Kidney capillary endothelial cell (primary cell): ENCODE measurements around the gene CDKAL1.
A peak's percentile ranks its signal among the peaks of the same experiment; 100 is the strongest.

Experiments used
- DNase-seq: peaks from one replicate; pipeline ENCODE4 v3.0.0-alpha.2; 2018; ENCODE audit warnings: low spot score

The CDKAL1 gene

DNA sequence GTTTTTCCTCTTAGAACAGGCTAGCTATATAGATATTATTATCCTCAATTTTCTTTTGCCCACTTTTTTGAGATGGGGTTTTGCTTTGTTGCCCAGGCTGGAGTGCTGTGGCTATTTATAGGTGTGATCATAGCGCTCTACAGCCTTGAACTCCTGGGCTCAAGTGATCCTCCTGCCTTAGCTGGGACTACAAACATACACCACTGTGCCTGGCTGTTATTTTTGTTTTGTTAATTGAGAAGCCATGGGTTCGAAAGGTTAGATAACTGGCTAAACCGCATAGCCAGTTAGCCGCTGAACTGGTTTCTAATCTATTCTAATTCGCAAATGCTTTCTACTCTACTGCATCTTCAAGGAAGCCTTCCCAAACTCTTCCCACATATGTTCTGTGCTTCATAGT is 425.8 kb downstream of the CDKAL1 start:
- DNase-seq, result no peak

DNA sequence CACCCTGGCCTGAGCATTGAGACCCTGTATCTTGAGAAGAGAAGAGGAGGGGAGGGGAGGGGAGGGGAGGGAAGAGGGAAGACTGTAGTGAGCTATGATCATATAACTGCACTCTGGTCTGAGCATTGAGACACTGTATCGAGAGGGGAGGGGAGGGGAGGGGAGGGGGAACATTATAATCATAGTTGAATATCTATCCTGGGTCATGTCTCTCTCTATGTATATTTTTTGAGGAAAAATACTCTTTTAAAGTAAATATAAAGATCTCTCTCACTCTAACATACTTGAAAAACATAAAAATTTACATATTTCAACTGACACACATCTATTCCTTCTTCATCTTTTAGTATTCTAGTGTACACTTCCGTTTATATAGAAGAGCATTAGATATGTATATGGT is 431.0 kb downstream of the CDKAL1 start:
- DNase-seq, result no peak

- no peak for DNase-seq
These were observed 431.7 kb downstream of the CDKAL1 start for GRCh38 chr6:20965915-20966314.

DNA sequence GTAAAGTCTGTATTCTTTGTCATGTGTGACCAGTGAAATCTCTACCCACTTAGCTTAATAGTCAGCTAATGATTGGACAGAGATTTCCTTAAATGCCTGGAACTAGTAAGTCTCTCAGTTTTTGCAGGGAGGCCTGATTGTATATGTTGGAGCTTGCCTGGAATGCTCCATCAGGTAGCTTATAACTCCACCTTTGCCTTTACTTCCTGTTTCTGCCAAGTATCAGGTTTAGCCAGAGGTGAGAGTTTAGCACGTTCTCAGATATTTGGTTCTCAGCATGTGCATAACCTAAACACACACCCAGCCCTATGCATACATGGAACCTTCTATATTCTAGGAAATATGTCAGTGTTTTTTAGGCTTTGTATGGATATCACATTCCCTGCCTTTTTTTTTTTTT is 435.3 kb downstream of the CDKAL1 start:
- no peak for DNase-seq

DNA sequence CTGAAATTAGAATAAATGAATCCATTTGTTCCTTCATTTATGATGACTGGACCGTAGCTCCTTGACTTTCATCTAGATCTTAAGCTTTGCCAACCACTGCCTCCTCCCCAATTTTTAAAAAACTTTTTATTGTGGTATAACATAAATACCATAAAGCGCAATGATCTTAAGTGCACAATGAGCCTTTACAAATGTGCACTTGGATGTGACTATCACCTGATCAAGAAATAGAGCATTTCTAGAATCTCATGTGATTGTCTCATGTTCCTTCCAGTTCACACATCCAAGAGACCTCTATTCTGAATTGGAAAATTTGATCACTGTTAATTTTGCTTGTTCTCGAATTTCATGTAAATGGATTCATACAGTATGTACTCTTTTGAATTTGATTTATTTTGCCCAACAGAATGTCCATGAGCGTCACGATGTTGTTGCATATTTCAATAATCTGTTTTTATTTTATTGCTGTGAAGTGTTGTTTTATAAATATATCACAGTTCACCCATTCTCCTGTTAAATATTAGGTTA is 442.2 kb downstream of the CDKAL1 start:
- no peak for DNase-seq

DNA sequence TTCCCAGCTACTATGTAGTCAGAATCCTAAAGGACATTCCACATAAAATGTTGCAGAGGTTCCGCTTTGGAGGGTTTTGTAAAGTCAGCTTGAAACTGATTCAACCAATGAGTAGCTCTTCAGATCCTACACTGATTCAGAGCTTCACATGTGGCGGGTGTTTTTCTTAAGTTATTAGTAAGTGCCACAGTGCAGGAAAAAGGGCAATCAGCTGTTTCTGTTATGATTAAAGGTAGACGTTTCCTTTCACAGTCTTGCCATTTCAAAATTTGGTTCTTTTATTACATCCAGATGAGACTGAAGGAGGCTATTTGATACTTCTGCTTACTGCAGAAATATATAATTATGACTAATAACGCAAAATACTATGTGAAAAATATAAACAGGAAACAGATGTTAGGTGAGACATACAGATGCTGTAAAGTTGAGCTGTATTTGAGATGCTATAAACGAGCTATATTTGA is 443.9 kb downstream of the CDKAL1 start:
- peak; percentile 70 for DNase-seq

DNA sequence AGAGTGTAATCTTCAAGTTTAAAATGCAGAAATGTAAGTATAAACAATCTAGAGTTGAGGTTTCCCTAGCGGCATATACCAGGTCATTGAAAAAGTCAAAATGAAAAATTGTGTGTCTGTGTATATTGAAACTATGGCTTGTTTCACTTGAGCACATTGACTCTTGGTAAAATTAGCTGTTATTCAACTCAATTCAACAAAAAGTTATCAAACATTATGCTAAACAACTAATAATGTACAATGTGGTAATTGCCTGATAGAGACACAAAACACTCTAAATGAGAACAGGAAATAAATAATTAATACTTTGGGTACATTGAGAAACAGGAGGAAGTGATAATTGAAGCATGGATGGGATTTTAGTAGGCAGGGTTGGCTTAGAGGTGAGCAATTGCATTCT is 444.8 kb downstream of the CDKAL1 start:
- DNase-seq, result no peak

GRCh38 chr6:20983961-20984360 is 449.7 kb downstream of the CDKAL1 start:
- DNase-seq, result peak; percentile 14

DNA sequence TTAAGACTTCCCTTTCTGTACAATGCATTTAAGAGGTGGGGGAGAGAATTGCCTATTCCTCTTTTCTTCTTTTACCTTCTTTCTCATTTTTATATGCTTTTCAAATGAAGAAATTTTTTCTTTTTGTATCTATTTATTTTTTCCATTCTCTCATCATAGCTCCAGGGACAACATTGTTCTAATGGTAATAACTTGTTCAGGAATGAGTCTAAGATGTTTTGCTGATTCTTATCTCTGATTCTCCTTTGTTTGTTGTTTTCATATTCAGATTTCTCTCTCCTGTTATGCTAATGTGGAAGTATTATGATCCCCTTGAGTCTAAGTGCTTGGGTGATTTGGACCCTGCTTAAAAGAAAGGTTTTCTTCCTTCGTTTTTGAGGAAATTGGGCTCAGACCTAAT is 451.6 kb downstream of the CDKAL1 start:
- no peak for DNase-seq

- no peak for DNase-seq
These were observed 457.7 kb downstream of the CDKAL1 start for GRCh38 chr6:20991910-20992309.

DNA sequence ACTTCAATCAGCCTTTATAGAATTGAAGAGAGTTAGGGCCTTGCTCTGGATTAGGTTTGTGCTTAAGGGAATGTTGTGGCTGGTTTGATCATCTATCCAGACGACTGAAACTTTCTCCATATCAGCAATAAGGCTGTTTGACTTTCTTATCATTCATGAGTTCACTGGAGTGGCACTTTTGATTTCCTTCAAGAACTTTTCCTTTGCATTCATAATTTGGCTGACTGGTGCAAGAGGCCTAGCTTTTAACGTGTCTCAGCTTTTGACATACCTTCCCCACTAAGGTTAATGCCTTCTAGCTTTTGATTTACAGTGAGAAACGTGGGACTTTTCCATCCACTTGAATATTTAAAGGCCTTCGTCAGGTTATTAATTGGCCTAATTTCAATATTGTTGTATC is 461.8 kb downstream of the CDKAL1 start:
- DNase-seq, result no peak

DNA sequence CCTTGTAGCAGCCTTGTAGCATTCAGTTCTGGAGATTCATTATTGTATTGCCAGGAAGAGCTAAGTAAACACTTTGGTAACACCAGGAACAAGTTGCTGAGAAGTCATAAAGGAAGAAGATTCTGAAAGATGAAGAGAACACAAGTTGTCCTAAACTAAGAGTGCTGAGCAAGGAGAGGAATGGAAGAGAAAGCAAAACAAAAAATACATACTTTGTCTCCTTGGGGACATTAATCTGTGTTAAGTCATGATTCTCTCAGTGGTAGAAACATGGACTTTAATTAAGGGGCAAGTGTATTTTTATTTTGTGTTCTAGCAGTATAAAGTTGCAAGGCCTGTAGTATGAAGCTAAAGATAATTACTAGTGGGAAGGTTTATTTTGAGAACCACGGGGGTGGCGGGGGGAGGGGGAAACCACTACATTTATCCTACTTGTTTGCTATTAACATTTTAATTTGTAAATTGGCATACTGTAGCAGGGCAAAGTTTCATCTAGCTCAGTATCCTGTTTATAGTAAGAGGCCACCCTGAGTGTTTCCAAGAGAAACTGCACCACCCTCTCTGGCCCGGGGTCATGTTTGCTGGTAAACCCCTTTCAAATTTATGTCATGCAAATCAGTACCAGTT is 463.0 kb downstream of the CDKAL1 start:
- no peak for DNase-seq

GRCh38 chr6:20997770-20998147 is 463.5 kb downstream of the CDKAL1 start:
- no peak for DNase-seq

- no peak for DNase-seq
These were observed 464.6 kb downstream of the CDKAL1 start for GRCh38 chr6:20998748-20999448.

DNA sequence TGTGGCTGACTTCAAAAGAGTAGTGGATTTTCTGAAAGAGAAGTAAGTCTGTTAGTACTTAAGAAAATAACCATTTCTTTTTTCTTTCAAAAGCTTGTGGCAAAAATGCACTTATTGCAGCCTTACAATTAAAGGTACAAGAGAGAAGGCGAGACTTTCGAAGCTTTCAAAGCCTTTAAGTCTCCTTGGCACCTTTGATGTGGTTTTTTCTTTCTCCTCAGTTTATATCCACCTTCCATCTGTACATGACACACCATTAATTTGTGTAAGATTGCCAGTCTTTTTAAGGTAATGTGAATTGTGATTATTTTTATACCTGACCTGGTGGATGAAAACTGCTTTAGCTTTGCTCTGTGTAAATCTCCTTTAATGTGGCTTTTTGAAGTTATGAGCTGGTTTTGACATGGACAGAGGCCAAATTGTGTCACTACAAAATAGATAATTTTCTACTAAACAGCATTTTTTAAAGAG is 466.1 kb downstream of the CDKAL1 start:
- no peak for DNase-seq

GRCh38 chr6:21001736-21002135 is 467.5 kb downstream of the CDKAL1 start:
- DNase-seq, result no peak

GRCh38 chr6:21003780-21004541 is 469.7 kb downstream of the CDKAL1 start:
- DNase-seq, result peak; percentile 82

GRCh38 chr6:21005816-21006570 is 471.7 kb downstream of the CDKAL1 start:
- peak; percentile 90 for DNase-seq

DNA sequence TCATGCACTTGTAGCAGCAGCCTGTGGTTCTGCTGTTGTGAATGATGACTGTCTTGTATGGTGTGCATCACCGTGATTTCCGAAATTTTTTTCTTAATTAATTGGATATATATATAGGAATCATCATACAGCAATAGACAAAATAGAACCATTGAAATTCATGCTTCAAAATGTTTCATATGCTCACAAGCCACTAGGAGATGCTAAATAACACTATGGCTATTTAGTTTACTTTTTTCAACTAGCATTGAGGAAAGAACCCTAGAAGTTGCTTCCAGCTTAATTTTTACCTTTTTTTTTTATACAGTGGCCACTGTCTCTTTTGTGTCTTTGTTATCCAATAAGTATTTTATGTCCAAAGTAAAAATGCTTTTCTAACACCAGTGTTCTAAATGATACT is 485.4 kb downstream of the CDKAL1 start:
- DNase-seq, result no peak

DNA sequence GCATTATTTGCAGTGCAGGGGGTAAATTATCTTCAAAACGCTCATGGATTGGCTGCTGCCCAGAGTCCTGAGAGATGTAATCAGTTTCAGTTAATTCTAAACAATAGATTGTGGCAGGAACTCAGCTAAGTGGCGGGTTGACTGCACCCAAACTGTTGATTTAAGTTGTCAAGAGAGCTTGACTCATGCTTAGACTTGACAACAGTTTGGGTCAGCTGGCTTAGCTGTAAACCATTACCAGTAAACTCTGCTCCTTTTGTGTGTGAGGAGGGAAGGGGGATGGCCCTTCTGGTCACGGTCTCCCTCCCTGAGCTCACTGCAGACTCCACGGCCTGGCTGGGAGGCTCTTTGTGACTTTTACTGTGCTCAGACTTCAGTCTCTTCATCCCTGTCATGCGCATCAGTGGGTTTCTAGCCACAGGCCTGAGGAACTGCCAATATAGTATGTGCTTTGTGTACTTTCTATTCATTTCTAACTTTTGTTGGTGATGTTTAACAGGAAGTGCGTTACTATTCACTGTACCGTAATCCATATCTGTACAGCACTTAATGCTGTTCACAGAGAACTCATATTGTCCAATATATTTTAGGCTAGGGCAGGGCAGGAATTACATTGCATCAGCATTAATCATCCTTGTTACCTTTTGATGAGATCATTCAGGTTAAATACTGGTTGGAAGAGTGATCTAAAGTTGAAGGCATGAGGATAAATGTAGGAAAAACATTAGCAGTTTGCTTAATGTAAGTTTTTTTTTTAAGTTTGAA is 488.3 kb downstream of the CDKAL1 start:
- no peak for DNase-seq

DNA sequence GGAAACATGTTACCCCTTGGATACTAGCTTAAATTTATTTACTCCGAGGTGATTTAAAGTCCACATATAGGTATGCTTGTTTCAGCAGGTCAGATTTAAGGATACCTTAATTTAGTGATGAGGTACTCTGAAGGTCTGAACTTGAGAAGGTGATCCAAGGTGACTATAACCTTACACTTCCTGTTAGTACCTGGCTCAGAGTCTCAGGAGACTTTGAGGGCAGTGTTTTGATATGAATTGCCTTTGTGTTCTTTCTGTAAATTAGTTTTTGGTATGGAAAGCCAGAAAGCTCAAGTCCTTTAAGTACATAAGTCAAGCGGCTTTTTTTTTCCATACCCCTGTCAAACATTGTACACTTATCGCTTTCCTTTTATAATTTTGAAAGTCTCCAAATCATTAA is 489.0 kb downstream of the CDKAL1 start:
- no peak for DNase-seq
